ENCODE results near the gene LINC01488.
A peak's percentile ranks its signal among the peaks of the same experiment; 100 is the strongest.

LINC01488 gene

GRCh38 chr11:69479591-69480271 lies 1.7 kb upstream of the LINC01488 start:
- Histone ChIP-seq H3K9me3 (ENCODE audit: control insufficient read depth, insufficient read depth, low read depth, low read length) (no peaks in the 10 kb centered on the region), H3K4me3 (ENCODE audit: low read depth, low read length) (no peak overlapping the region), H3K27ac (ENCODE audit: extremely low read depth, low read depth, low read length) (no peak overlapping the region), H3K36me3 (ENCODE audit: control insufficient read depth in 2 of 2, insufficient read depth in 1 of 2, low read length in 2 of 2) (no peaks in the 10 kb centered on the region), H3K4me1 (ENCODE audit: control insufficient read depth, insufficient read depth, low read length) (no peaks in the 10 kb centered on the region)
- ChIA-PET CTCF (interaction anchor here (1.0 kb wide), 1 partner anchor 13 kb away, joined by 3 read pairs; no protein-coding TSS in a partner anchor), POLR2A (no interaction called here)
- TF ChIP-seq ZIC2 (tag by site-specific recombination; IDR thresholded peaks at IDR 0.05) (no peak), KLF1 (tag by site-specific recombination; IDR thresholded peaks at IDR 0.05) (0 out of 2 replicates have a peak, but pooled peaks have one; percentile 14)

- CTCF ChIA-PET = interaction anchor here (1.0 kb wide), 1 partner anchor 15 kb away, joined by 3 read pairs; no protein-coding TSS in a partner anchor
- Histone ChIP-seq H3K27ac (ENCODE audit: extremely low read depth, low read depth, low read length) (no peak overlapping the region), H3K4me3 (ENCODE audit: low read depth, low read length) (no peak overlapping the region), H3K4me1 (ENCODE audit: control insufficient read depth, insufficient read depth, low read length) (no peaks in the 10 kb centered on the region), H3K9me3 (ENCODE audit: control insufficient read depth, insufficient read depth, low read depth, low read length) (no peaks in the 10 kb centered on the region), H3K36me3 (ENCODE audit: control insufficient read depth in 2 of 2, insufficient read depth in 1 of 2, low read length in 2 of 2) (no peaks in the 10 kb centered on the region)
- TF ChIP-seq REST (tag by site-specific recombination; IDR thresholded peaks at IDR 0.05) (no peak), ZNF639 (tag by site-specific recombination; IDR thresholded peaks at IDR 0.05) (no peak), RBAK (tag by site-specific recombination; IDR thresholded peaks at IDR 0.05) (no peak), ZNF341 (tag by site-specific recombination; IDR thresholded peaks at IDR 0.05; ENCODE audit: low read depth) (no peak), REPIN1 (tag by site-specific recombination; IDR thresholded peaks at IDR 0.05; ENCODE audit: low read depth) (no peak), ZNF473 (tag by site-specific recombination; IDR thresholded peaks at IDR 0.05) (no peak), ZNF157 (tag by site-specific recombination; IDR thresholded peaks at IDR 0.05) (no peak), HOXC10 (CRISPR knock-in tag; IDR thresholded peaks at IDR 0.05) (no peak), ZNF433 (tag by site-specific recombination; IDR thresholded peaks at IDR 0.05; ENCODE audit: low read depth) (no peak), ZNF174 (tag by site-specific recombination; IDR thresholded peaks at IDR 0.05) (no peak), ZNF184 (tag by site-specific recombination; IDR thresholded peaks at IDR 0.05) (no peak), ZNF623 (tag by site-specific recombination; IDR thresholded peaks at IDR 0.05) (no peak), ZNF830 (tag by site-specific recombination; IDR thresholded peaks at IDR 0.05; ENCODE audit: low read depth) (no peak), KLF9 (tag by site-specific recombination; IDR thresholded peaks at IDR 0.05; ENCODE audit: low read depth) (no peak)
- POLR2A ChIA-PET = no interaction called here
These were observed 693 bp upstream of the LINC01488 start for GRCh38 chr11:69480547-69481392.

- no peaks in the 10 kb centered on the region for H3K9me3 ChIP-seq (ENCODE audit: control insufficient read depth, insufficient read depth, low read depth, low read length)
- POLR2A ChIA-PET = no interaction called here
- H3K4me1 ChIP-seq (ENCODE audit: control insufficient read depth, insufficient read depth, low read length) = no peaks in the 10 kb centered on the region
- CTCF ChIA-PET = no interaction called here
- no peak overlapping the region for H3K27ac ChIP-seq (ENCODE audit: extremely low read depth, low read depth, low read length)
- no peaks in the 10 kb centered on the region for H3K36me3 ChIP-seq (ENCODE audit: control insufficient read depth in 2 of 2, insufficient read depth in 1 of 2, low read length in 2 of 2)
- no peak overlapping the region for H3K4me3 ChIP-seq (ENCODE audit: low read depth, low read length)
- TF ChIP-seq ZNF626 (tag by site-specific recombination; IDR thresholded peaks at IDR 0.05) = no peak
- TF ChIP-seq ZBTB7A (tag by site-specific recombination; IDR thresholded peaks at IDR 0.05; ENCODE audit: low read depth) = no peak
- TF ChIP-seq EGR2 (tag by site-specific recombination; IDR thresholded peaks at IDR 0.05; ENCODE audit: low read depth) = peak; percentile 64
- peak; percentile 92 for TF ChIP-seq ZNF366 (tag by site-specific recombination; conservative IDR thresholded peaks at IDR 0.05)
- no peak for TF ChIP-seq ZNF23 (tag by site-specific recombination; IDR thresholded peaks at IDR 0.05; ENCODE audit: borderline replicate concordance)
- TF ChIP-seq ZNF37A (tag by site-specific recombination; IDR thresholded peaks at IDR 0.05) = no peak
- peak; percentile 63 for TF ChIP-seq ZFHX2 (tag by site-specific recombination; conservative IDR thresholded peaks at IDR 0.05)
- no peak for TF ChIP-seq ZBTB49 (tag by site-specific recombination; IDR thresholded peaks at IDR 0.05; ENCODE audit: low read depth)
- no peak for TF ChIP-seq KLF16 (tag by site-specific recombination; IDR thresholded peaks at IDR 0.05)
These were observed 859 bp downstream of the LINC01488 start for GRCh38 chr11:69482322-69482721.
